GM13976 (cell line): ENCODE results near the gene MICALL1.

ENCODE experiments used
- DNase-seq: peaks from one replicate; pipeline ENCODE4 v3.0.0; 2012; ENCODE audit warnings: low spot score
- in situ Hi-C: fragments of 300-500 bp; cut with MboI; formaldehyde crosslinking; loops from one replicate; pipeline ENCODE4 v1.12.0; 2022; ENCODE audit warnings: low sequenced_read_pairs, mixed read lengths, inconsistent platforms; ENCODE audit not compliant: unreplicated experiment
- TF ChIP-seq, protein P1 (sequence below): IDR thresholded peaks from 2 replicates; pipeline ENCODE4 v1.5.1; 2012; ENCODE audit warnings: borderline replicate concordance, mild to moderate bottlenecking; ENCODE audit not compliant: insufficient read depth; ENCODE audit errors: extremely low read depth, missing control alignments, control extremely low read depth

MICALL1 gene, protein sequence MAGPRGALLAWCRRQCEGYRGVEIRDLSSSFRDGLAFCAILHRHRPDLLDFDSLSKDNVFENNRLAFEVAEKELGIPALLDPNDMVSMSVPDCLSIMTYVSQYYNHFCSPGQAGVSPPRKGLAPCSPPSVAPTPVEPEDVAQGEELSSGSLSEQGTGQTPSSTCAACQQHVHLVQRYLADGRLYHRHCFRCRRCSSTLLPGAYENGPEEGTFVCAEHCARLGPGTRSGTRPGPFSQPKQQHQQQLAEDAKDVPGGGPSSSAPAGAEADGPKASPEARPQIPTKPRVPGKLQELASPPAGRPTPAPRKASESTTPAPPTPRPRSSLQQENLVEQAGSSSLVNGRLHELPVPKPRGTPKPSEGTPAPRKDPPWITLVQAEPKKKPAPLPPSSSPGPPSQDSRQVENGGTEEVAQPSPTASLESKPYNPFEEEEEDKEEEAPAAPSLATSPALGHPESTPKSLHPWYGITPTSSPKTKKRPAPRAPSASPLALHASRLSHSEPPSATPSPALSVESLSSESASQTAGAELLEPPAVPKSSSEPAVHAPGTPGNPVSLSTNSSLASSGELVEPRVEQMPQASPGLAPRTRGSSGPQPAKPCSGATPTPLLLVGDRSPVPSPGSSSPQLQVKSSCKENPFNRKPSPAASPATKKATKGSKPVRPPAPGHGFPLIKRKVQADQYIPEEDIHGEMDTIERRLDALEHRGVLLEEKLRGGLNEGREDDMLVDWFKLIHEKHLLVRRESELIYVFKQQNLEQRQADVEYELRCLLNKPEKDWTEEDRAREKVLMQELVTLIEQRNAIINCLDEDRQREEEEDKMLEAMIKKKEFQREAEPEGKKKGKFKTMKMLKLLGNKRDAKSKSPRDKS

DNA sequence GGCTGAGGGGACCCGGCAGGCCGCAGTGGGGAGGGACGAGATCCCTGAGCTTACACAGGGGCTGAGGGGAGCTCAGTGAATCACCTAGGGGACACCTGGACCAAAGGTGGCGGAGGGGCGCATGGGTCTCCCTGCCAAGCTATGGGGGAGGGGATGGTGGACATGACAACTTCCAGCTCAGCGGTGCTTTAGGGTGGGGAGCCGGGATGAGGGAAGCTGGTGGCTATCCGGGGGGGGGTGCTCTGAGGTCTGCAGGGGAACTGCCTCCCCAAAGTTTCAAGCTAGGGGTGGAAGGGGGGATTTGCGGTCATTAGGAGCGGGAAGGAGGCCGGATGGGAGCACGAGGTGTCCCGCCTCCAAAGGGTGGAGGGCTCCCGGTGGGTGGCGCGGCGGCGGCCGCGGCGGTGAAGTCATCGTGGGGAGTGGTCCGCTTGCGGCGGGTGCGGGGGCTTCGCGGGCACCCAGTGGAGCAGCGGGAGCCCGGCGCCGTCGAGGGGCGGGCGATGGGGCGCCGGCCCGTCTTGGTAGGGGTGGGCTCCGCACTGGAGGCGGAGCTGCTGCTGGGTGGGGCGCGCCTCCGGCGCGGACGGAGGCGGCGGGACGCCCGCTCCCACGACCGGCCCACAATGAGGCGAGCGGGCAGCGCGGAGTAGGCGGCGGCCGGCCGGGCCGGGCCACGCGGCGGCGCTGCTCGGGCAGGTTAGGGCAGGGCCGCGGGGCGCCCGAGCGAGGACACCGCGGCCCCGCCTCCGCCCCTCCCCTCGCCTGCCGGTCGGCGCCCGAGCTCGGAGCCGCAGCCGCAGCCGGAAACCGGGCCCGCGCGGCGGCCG, at the start of gene MICALL1:
Gene MICALL1, plus strand, starts transcription at position 764 of the 830 bp plus-strand sequence. CDS start 126 bp downstream, outside the sequence.
- peak; percentile 96 for DNase-seq
- in situ Hi-C loops, result no loop called here

DNA sequence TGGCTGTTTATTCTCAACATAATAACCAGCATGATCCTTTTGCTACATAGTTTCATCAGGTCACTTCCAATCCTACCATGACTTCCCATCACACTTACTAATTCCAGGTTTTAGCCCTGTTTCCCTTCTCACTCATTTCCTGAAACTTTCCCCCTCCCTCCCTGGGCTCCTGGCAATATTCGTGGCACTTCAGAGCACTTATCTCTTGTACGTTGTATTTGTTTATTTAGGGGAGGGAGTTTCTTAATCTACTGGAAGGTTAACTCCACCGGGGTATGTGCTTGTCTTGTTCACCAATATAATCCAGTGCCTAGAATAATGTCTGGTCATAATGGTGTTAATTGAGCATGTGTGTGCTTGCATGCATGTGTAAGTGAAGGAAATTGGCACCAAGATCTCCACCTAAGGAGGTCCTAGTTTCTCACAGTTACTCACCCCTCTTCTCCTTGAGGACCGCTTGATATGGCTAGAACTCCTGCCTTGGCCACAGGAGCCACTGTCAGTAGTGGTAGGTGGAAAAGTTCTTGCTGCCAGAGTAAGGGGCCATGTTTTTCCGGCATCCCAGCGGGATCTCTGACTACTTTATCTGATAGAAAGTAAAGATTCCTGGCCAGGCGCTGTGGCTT, 45.2 kb upstream of the MICALL1 start:
- no peak for DNase-seq
- TF ChIP-seq, protein P1, sequence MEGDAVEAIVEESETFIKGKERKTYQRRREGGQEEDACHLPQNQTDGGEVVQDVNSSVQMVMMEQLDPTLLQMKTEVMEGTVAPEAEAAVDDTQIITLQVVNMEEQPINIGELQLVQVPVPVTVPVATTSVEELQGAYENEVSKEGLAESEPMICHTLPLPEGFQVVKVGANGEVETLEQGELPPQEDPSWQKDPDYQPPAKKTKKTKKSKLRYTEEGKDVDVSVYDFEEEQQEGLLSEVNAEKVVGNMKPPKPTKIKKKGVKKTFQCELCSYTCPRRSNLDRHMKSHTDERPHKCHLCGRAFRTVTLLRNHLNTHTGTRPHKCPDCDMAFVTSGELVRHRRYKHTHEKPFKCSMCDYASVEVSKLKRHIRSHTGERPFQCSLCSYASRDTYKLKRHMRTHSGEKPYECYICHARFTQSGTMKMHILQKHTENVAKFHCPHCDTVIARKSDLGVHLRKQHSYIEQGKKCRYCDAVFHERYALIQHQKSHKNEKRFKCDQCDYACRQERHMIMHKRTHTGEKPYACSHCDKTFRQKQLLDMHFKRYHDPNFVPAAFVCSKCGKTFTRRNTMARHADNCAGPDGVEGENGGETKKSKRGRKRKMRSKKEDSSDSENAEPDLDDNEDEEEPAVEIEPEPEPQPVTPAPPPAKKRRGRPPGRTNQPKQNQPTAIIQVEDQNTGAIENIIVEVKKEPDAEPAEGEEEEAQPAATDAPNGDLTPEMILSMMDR, result no peak
- in situ Hi-C loops, result no loop called here

More for the DNA sequence above, at the start of gene MICALL1:
- TF ChIP-seq, protein P1, result peak; percentile 71

DNA sequence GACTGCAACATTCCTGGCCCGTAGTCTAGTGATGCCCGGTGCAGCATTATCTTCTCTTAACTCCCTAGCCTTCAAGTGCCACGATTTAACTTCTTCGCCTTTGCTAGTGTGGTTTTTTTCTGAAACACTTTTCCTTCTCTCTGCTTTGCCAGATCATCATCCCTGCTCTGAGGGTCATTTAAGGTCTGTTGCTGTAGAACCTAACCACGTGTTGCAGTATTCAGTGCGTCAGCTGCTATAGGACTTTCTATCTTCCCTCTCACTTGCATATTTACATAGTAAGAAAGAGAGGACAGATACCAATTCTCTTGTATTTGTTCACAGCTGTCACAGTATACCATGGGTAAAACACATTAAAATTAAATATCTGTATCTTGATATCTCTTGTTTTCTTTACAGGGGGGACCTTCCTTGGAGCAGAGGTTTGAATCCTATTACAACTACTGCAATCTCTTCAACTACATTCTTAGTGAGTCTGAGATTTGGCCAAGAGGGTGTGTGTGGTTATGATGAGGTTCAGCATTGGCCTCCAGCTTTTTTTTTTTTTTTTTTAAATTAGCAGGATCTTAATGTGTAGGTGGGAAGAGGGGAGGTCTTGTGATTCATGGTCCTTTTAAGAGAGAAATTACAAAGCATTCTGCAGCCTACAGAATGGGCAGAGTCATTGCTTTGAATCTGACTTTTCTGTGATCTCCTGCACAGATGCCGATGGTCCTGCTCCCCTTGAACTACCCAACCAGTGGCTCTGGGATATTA, 43.3 kb upstream of the MICALL1 start:
- no peak for DNase-seq
- TF ChIP-seq, protein P1, result no peak
- in situ Hi-C loops, result no loop called here

DNA sequence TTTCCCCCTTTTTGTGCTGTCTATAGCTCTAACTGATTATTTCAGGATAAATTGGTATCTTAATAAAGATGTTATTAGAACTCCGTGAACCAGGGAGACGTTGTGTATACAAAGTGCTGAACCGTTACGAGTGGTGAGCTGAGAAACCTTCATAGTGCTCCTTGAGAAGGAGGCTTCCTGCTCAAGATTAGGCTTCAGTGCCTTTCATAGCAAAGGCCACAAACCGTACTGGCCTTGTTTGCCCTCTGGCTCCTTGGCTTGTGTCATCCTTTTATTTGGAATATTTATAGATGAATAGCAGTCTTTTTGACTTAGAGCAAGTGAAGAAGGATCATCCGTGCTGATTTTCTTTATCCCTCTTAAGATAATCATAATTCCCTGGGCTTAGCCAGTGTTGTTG, 40.6 kb upstream of the MICALL1 start:
- no peak for DNase-seq
- in situ Hi-C loops, result no loop called here
- TF ChIP-seq, protein P1, result no peak

DNA sequence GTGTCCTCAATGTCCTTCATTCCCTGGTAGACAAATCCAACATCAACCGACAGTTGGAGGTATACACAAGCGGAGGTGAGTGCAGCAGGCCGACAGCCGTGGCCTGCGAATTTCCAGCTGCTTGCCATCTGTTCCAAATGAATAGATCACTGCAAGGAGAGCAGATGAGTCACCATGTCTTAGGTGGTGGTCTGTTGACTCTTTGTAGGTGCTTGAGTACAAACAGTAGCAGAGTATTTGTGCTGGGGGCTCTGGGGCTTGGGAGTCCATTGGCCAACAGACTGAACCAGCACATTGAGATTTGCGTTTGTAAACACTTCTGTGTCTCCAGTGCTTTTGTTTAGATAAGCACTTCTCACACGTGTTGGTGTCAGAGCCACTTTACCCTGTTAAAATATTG, 35.8 kb upstream of the MICALL1 start:
- in situ Hi-C loops, result no loop called here
- TF ChIP-seq, protein P1, result no peak
- no peak for DNase-seq
